Stimulated activated CD8-positive, alpha-beta memory T cell treated with anti-CD3 and anti-CD28 coated beads, Interleukin-12 subunit alpha, Interleukin-12 subunit beta, amount 100 ng/mL, for 24 hours (primary cell): Measurements from ENCODE around the gene NMNAT2.
"Not testable (repeated sequence)": the region's sequence is repeated elsewhere in the genome, so short reads cannot be mapped to it uniquely, and the experiment has no call there.

Source experiments
- DNase-seq: peaks from one replicate; pipeline ENCODE4 v3.0.0-alpha.2; 2020; ENCODE audit errors: extremely low read depth

The NMNAT2 gene

GRCh38 chr1:183267646-183268431, 150.3 kb downstream of the NMNAT2 start:
- DNase-seq: no peak

- no peak for DNase-seq
These were observed 154.1 kb downstream of the NMNAT2 start for GRCh38 chr1:183263886-183264602.

GRCh38 chr1:183262628-183263200, 155.5 kb downstream of the NMNAT2 start:
- DNase-seq: no peak

- no peak for DNase-seq
These were observed 158.3 kb downstream of the NMNAT2 start for GRCh38 chr1:183259924-183260323.

- no peak for DNase-seq
These were observed 163.1 kb downstream of the NMNAT2 start for GRCh38 chr1:183255073-183255472.

GRCh38 chr1:183251959-183252450, 166.2 kb downstream of the NMNAT2 start:
- DNase-seq: no peak

GRCh38 chr1:183251101-183251958, 166.8 kb downstream of the NMNAT2 start:
- DNase-seq: no peak

GRCh38 chr1:183249941-183250452, 168.2 kb downstream of the NMNAT2 start:
- DNase-seq: no peak

- DNase-seq: no peak
These were observed 169.0 kb downstream of the NMNAT2 start for GRCh38 chr1:183248989-183249691.

GRCh38 chr1:183247931-183248330, 170.2 kb downstream of the NMNAT2 start:
- DNase-seq: no peak

GRCh38 chr1:183247484-183247883, 170.7 kb downstream of the NMNAT2 start:
- DNase-seq: no peak

- no peak for DNase-seq
These were observed 171.1 kb downstream of the NMNAT2 start for GRCh38 chr1:183247066-183247465.

- no peak for DNase-seq
These were observed 171.7 kb downstream of the NMNAT2 start for GRCh38 chr1:183246436-183246835.

- no peak for DNase-seq
These were observed 172.8 kb downstream of the NMNAT2 start for GRCh38 chr1:183245357-183245756.

- no peak for DNase-seq
These were observed 173.7 kb downstream of the NMNAT2 start for GRCh38 chr1:183244466-183244865.

GRCh38 chr1:183243161-183244050, 174.8 kb downstream of the NMNAT2 start:
- no peak for DNase-seq

- no peak for DNase-seq
These were observed 175.6 kb downstream of the NMNAT2 start for GRCh38 chr1:183242556-183242955.

GRCh38 chr1:183241471-183241870, 176.7 kb downstream of the NMNAT2 start:
- DNase-seq: no peak

- not testable (repeated sequence) for DNase-seq
These were observed 177.3 kb downstream of the NMNAT2 start for GRCh38 chr1:183240853-183241252.

GRCh38 chr1:183240526-183240825, 177.7 kb downstream of the NMNAT2 start:
- DNase-seq: no peak
